Natural killer cell (primary cell): ENCODE measurements around the gene FADS2. TPM values are rescaled to one million over a fixed set of nuclear protein-coding genes. Genes with fewer than 3 reads are reported as not detected.

Experiments
- ATAC-seq, 3 donors: fragments of 150-1000 bp in 2 of 3; fragments of 200-7000 bp in 1 of 3; cut with Tn5 transposase; 1 replicate in 1 of 3; 2 replicates in 2 of 3; pipeline ENCODE4 v1.10.0; 2021; ENCODE audit warnings: mild to moderate bottlenecking in 2 of 3, moderate library complexity in 2 of 3
- DNase-seq, 2 donors: peaks; one replicate each; pipeline versions ENCODE4 v3.0.0 to v3.0.0-alpha.2; 2013 to 2021; ENCODE audit warnings: mixed read lengths in 1 of 2
- H3K27ac ChIP-seq: one replicate; pipeline ENCODE4 v1.5.1; 2013; ENCODE audit warnings: mild to moderate bottlenecking, low read length
- H3K27me3 ChIP-seq: one replicate; pipeline ENCODE4 v1.6.1; 2013; ENCODE audit warnings: low read length; ENCODE audit not compliant: control insufficient read depth, insufficient read depth
- H3K36me3 ChIP-seq: one replicate; pipeline ENCODE4 v1.6.1; 2013; ENCODE audit warnings: low read length; ENCODE audit not compliant: control insufficient read depth, insufficient read depth
- H3K4me1 ChIP-seq: one replicate; pipeline ENCODE4 v1.6.1; 2013; ENCODE audit warnings: low read length; ENCODE audit not compliant: control insufficient read depth, insufficient read depth
- H3K4me3 ChIP-seq: one replicate; pipeline ENCODE4 v1.5.1; 2013; ENCODE audit warnings: low read length
- H3K9me3 ChIP-seq: one replicate; pipeline ENCODE4 v1.6.1; 2013; ENCODE audit warnings: low read length; ENCODE audit not compliant: control insufficient read depth, insufficient read depth
- H3K27ac Mint-ChIP-seq, 2 donors: one replicate each; pipeline ENCODE4 v1.8.0; 2022; ENCODE audit warnings: mild to moderate bottlenecking in 2 of 2, mixed read lengths in 2 of 2, moderate library complexity in 1 of 2
- H3K27me3 Mint-ChIP-seq, 2 donors: one replicate each; pipeline ENCODE4 v1.8.0; 2022; ENCODE audit warnings: low read depth in 2 of 2, mixed read lengths in 2 of 2
- H3K36me3 Mint-ChIP-seq: one replicate; pipeline ENCODE4 v1.8.0; 2022; ENCODE audit warnings: mixed read lengths
- H3K4me1 Mint-ChIP-seq, 2 donors: one replicate each; pipeline ENCODE4 v1.8.0; 2022; ENCODE audit warnings: mixed read lengths in 2 of 2
- H3K4me3 Mint-ChIP-seq: one replicate; pipeline ENCODE4 v1.8.0; 2022; ENCODE audit warnings: mild to moderate bottlenecking, moderate library complexity, mixed read lengths
- H3K9me3 Mint-ChIP-seq, 2 donors: one replicate each; pipeline ENCODE4 v1.8.0; 2022; ENCODE audit warnings: mixed read lengths in 2 of 2
- CTCF ChIP-seq: fragments of 200-600 bp; IDR thresholded peaks from one replicate; pipeline ENCODE4 v1.8.0; 2022; ENCODE audit warnings: antibody characterized with exemption
- WGBS: methylation state at CpG from one replicate; pipeline ENCODE4 v1.1.7; 2013; ENCODE audit warnings: missing lambda C conversion rate; ENCODE audit not compliant: insufficient coverage; 5-methylcytosine and 5-hydroxymethylcytosine counted together
- intact Hi-C: fragments of 100-400 bp; cut with micrococcal nuclease; formaldehyde crosslinking; loops from one replicate; pipeline ENCODE4 v1.14.2; 2022
- total RNA-seq, 4 donors: library from RNA; stranded (reverse); fragments of 120-200 nt in 1 of 4; gene quantifications; one replicate each; pipeline versions ENCODE4 v1.2.3 to v1.2.4, GENCODE V29; 2013 to 2022

The FADS2 gene
- total RNA-seq, 3 donors from 2014 or later (not counting 1 experiment from before 2014, with no cell fraction given) = 30.4 to 52.7 (median 34.4) TPM

GRCh38 chr11:61911128-61911700 lies 83.1 kb downstream of the FADS2 start:
- intact Hi-C loops = no loop called here
- ATAC-seq (no peak), DNase-seq (no peak)
- Mint-ChIP-seq H3K27me3 (peaks cover 7 to 22% of the 10 kb centered on the region in 2 donors), H3K4me1 (peaks cover 0 to 6% of the 10 kb centered on the region in 2 donors), H3K9me3 (no peaks in the 10 kb centered on the region), H3K36me3 (no peaks in the 10 kb centered on the region), H3K4me3 (no peak overlapping the region), H3K27ac (no peak overlapping the region)
- no peaks in the 10 kb centered on the region for H3K36me3 ChIP-seq
- H3K27me3 ChIP-seq = no peaks in the 10 kb centered on the region
- H3K27ac ChIP-seq = no peak overlapping the region
- 83% methylated on average over 7 of the region's 7 CpGs for WGBS
- H3K4me1 ChIP-seq = peaks cover 5% of the 10 kb centered on the region
- H3K4me3 ChIP-seq = no peak overlapping the region
- no peaks in the 10 kb centered on the region for H3K9me3 ChIP-seq
- TF ChIP-seq CTCF = no peak

DNA sequence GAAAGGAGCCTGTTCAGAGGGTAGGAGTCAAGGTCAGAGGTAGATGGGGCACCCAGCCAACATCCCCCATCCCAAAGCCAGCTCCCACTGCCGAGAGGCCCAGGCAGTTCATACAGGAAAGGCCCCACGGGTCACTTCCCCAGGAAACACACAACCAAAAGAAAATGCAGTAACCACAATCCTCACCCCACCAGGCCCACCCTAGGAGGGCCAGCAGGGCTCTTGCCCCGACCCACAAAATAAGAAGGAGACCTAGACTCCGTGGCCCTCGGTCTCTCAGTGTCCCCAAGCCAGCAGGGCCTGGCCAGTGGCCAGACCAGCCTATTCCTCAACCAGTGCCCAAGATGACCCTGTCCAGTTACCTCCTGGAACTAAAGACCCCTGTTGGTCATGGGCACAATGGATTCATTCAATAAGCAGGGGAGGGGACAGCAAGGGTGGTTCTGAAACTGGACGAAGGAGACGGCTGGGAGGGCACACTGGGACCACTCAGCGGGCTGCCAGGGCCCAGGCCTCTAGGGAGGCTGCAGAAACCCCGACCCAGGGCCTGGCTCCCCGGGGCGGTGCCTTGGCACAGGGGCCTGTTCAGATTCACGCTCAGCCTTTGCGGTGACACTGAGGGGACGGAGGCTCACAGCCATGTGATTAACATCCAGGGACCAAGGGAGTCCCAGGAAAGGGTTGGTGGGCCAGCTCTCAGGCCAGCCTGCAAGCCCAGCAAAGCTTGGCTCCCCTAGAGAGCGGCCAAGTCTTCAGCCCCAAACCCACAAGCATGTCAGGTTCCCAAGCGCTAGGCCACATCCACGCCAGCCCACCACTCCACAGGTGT lies 83.8 kb downstream of the FADS2 start:
- H3K4me3 ChIP-seq = no peak overlapping the region
- DNase-seq (no peak), ATAC-seq (no peak)
- peaks cover 5% of the 10 kb centered on the region for H3K27me3 ChIP-seq
- H3K27me3 Mint-ChIP-seq = peaks cover 7 to 27% of the 10 kb centered on the region in 2 donors
- no peak overlapping the region for H3K4me3 Mint-ChIP-seq
- H3K4me1 Mint-ChIP-seq = peaks cover 0 to 6% of the 10 kb centered on the region in 2 donors
- intact Hi-C loops = no loop called here
- peaks cover 6% of the 10 kb centered on the region for H3K4me1 ChIP-seq
- H3K27ac Mint-ChIP-seq = no peak overlapping the region
- no peak for TF ChIP-seq CTCF
- no peaks in the 10 kb centered on the region for H3K36me3 ChIP-seq
- 73% methylated on average over 17 of the region's 17 CpGs for WGBS
- no peaks in the 10 kb centered on the region for H3K36me3 Mint-ChIP-seq
- H3K27ac ChIP-seq = no peak overlapping the region
- H3K9me3 Mint-ChIP-seq = no peaks in the 10 kb centered on the region
- no peaks in the 10 kb centered on the region for H3K9me3 ChIP-seq

DNA sequence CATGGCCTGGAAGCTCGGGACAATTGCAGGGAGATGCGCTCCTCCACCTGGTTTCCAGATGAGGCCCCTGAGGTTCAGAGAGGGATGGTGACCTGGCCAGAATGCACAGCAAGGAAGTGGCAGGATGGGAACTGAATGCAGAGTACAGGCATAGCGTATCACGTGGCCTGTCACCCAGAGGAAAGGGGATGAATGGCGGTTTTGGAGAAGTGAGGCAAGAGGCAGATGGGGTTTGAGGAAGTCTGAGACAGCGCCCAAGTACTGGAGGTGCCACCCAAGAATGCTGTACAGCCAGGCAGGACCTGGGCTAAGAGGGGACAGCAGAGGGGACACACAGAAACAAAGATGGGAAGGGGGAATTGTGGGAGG lies 84.4 kb downstream of the FADS2 start:
- H3K9me3 Mint-ChIP-seq = no peaks in the 10 kb centered on the region
- WGBS = 47% methylated on average over 6 of the region's 6 CpGs
- Histone ChIP-seq H3K36me3 (no peaks in the 10 kb centered on the region), H3K9me3 (no peaks in the 10 kb centered on the region), H3K4me3 (no peak overlapping the region), H3K4me1 (peaks cover 7% of the 10 kb centered on the region), H3K27me3 (peaks cover 5% of the 10 kb centered on the region), H3K27ac (no peak overlapping the region)
- intact Hi-C loops = no loop called here
- no peak for DNase-seq
- no peak for TF ChIP-seq CTCF
- ATAC-seq = peak in 1 of 3 donors; percentile 52
- no peak overlapping the region for H3K4me3 Mint-ChIP-seq
- H3K4me1 Mint-ChIP-seq = peaks cover 0 to 6% of the 10 kb centered on the region in 2 donors
- H3K27me3 Mint-ChIP-seq = peaks cover 7 to 27% of the 10 kb centered on the region in 2 donors
- H3K27ac Mint-ChIP-seq = peak overlapping the region in 1 of 2 donors; percentile 27
- H3K36me3 Mint-ChIP-seq = no peaks in the 10 kb centered on the region
